ENCODE measurements around the gene SCMH1.
"Not testable (repeated sequence)": the region's sequence is repeated elsewhere in the genome, so short reads cannot be mapped to it uniquely, and the experiment has no call there.

Gene SCMH1

DNA sequence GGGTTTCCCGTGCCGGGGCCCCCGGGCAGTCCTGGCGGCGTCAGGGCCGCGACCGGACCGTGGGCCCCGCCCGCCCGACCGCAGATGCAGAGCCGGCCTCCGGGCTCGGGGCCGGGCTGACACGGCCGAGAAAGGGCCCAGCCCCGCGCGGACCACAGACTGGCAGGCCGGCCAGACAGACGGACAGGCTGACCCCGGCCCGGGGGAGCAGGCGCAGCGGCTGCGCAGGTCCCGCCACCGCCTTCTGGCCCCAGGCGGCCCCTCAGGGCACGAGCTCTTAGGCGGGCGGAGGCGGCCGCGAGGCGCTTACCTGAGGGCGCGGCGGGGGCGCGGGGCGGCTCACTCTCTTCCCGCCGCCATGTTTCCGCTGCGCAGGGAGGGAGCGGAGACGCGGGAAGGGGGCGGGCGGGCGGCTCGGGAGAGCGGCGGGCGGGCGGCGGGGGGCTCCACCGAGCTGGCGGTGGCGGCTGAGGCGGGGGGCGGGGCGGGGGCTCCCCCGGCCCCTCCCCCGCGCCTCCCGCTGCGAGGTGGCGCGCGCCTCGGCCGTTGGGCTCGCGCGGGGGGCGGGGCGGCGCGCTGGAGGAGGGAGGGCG is at the start of gene SCMH1:
SCMH1 (minus strand) TSS at position 558 of the 593 bp plus-strand sequence. CDS start 56,173 bp downstream, outside the sequence.
- peak; percentile 56 for DNase-seq

DNA sequence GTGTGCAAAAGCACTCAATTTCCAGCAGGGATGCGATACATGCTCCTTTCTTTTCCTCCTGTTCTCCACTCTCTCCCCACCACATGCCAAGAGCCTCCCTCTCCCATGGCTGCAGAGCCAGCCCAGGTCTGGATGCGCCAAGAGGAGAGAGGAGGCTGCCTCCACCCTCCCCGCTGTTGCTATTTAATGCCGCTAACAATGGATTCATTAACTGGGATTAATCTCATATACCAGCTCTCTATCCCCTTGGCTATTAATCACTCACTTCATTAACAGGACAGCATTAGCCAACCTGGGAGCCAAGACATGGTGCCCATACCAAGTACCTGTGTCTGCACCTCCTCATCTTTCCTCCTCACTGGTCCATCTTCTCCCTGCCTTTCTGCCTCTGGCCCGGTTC is 49.1 kb upstream of the SCMH1 start:
- no peak for DNase-seq

DNA sequence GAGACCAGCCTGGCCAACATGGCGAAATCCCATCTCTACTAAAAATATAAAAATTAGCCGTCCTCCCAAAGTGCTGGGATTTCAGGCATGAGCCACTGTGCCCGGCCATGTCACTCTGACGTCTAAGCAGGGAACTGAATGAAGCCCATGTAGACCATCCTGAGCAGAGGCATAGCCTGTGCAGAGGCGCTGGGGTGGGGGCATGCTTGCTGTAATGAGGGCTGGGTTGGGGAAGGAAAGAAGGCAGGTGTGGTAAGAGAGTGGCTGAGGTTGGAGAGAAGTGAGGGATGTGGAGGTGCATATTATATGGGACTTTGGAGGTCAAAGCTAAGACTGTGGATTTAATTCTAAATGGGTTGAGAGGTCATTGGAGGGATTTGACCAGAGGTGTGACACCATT is 47.1 kb upstream of the SCMH1 start:
- no peak for DNase-seq

DNA sequence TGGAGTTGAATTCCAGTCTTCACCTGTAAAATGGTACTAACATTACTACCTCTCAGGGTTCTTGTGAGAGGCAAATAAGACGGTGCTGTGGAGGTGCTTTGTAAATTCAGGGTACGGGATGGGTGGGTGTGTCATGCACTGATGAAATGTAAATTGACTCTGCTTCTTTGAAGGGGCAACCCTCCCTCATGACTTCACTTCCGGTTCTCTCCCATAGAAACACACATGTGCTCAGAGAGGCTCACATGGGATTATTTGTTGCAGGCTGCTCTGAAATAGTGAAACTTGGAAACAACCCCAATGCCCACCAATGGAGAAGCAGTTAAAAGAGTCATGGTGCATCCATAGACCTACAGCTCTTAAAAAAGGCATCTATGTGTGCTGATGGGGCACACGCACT is 44.9 kb upstream of the SCMH1 start:
- no peak for DNase-seq

DNA sequence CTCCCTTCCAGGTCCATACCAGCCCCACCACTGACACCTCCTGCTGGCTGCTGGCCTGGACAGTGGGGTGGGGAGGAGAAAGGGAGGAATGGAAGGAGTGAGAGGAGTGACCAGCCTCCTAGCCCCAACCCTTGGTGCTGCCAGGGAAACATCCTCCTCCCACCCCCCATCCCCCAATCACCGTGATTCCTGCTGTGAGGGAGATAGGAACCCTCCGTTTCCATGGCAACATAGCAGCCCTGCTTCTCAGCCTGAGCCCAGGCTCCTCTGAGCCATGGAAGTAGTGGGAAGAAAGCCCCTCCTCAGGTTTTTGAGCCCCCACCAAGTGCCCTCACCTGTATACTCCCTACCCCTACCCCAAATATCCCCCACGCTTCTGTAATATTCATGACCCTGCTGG is 44.4 kb upstream of the SCMH1 start:
- DNase-seq: no peak

DNA sequence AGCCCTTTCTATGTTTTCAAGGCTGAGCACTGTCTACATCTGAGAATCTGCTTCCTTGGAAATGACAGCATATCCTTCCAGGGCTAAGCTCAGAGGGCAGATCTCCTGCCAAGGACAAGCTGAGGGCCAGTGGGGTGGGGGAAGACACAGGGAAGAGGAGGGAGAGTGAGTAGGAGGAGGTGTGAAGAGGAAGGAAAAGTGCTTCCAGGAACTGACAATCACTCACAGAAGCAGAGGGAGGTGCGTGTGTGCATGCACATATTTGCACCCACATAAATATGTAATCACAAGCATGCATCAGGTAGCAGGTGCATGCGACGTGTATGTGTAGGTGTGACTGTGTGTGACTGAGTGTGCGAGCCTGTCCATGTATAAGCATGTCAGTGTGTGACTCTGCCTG is 43.7 kb upstream of the SCMH1 start:
- no peak for DNase-seq

DNA sequence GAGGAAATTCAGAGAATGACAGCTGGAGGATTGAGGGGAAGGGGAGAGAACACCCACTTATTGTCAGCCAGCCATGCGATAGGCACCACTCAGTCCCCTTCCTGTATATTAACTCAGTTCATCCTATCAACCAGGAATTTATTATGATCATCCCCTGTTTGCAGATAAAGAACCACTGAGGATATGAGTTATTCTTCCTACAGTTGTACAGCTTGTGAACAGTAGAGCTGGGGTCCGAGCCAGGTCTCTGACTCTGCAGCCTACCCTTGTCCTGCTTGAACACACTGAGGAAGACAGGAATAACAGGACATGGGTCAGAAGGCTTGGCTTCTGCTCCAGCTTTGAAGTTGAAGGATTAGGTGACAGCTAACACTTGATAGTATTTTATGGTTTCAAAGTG is 42.0 kb upstream of the SCMH1 start:
- no peak for DNase-seq

DNA sequence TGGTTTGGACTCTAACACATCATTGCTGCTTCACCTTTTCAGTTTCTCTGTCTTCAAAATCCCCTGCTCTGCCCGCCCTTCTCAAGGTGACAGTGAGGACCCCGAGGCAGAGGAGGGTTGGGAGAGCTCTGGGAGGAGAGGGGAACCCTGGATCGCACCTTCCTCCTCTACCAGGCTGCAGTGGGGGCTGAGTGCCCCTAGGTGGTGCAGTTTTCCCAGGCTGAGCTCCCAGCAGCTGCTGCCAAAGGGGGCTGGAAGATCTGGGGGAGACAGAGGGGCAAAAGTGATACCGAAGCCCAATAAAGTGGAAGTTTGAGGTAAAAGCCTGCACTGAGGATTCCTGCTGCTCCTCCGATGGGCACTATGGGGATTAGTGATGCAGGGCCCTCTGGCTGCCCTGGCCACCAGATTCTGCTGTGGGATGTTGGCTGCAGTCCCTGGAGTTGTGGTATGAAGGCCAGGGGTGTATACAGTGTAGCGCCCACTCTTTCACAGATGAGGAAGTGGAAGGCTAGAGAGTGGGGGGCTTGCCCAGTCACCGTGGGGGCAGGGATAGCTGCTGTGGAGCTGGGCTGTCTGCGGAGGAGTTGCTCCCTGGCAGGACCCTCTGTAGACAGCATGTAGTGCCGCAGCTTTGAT is 40.7 kb upstream of the SCMH1 start:
- DNase-seq: peak; percentile 29

DNA sequence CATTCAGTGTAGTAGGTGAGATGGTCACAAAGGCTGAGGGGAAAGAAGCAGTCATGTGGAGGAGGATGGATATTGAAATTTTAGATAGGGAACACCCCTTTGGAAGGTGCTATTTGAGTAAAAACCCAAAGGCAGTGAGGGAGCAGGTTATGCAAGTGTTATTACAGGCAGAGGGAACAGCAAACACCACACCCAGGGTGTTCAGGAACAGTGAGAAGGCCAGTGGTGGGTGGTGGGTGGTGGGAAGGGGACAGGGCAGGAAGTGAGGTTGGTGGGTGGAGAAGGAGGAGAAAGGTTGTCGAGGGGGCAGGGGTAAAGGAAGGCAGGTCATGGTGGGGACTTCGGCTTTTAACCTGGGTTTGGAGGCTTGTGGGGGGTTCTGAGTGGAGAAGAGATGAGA is 39.2 kb upstream of the SCMH1 start:
- no peak for DNase-seq

DNA sequence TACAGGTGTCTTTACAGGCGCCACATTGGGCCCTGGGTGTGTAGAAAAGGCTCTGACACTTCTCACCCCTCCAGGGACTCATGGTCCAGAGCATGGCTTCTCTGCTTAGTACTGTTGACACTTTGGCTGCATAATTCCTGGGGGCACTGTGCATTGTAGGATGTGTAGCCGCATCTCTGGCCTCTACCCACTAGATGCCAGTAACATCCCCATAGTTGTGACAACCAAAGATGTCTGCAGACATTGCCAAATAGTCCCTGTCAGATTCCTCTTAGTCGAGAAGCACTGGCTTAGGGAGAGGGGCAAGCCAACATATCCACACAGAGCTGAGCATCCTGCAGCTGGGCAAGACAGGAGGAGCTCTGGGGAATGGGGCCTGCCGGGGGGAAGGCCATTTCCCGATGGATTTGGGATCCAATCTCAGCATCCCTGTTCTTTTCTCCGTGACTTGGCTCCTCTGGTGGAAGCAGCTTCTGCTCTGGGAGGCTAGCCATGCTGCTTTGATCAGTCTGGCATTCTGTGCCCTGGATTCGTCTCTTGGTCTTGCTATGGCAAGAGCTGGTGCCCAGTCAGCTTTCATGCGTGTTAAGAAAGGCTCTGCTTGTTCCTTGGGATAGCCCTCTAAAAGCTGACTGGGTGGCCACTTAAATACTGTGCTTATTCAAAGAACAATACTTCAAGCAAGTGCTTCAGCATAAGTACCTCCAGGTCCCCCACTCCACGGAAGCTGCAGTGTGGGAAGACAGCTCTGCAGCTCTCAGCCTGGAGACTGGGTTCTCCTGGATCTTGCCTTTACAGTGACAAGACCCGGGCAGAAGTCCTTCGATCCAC is 38.3 kb upstream of the SCMH1 start:
- DNase-seq: no peak

DNA sequence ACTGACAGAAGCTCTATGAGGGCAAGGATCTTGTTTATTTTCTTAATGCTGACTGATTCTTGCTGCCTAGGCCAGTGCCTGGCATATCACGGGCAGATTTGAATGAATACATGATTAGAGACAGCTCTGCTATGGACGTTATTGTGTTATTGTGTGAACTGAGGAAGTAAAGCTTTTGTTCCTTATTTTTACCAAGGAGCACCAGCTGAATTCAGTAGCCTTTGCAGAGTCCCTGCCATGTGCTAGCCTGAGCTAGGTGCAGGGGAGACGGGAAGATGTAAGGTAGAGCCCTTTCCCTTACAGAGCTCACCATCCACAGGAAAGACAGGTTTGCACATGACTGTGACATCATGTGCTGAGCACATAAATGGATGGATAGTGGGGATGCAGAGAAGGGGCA is 36.0 kb upstream of the SCMH1 start:
- DNase-seq: no peak

DNA sequence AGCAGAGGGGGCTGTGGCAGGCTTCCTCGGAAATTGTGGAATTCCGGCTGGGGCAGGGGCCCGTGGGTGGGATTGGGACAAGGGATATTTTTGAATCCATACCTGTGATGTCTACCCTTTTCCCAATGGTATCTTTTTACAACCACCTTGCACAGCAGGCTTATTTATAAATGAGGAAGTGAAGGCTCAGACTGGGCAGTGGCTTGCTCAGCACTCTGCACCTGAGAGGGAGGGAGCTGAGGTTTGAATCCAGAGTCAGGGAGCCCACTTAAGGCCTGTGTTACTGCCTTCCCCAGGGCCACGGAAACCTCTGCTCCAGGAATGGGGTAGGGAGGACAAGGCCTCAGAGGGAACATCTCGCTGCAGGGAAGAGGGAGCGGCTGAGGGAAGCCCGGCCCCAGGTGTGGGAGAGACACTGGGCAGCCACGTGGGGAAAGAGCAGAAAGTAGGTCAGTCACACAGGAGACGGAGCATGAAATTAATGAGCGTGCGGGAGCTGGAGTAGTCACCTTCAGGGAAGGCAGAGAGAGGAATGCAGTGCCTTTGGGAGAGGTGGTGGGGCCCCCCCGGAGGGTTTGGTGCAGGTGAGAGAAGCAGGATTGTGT is 35.4 kb upstream of the SCMH1 start:
- DNase-seq: no peak

DNA sequence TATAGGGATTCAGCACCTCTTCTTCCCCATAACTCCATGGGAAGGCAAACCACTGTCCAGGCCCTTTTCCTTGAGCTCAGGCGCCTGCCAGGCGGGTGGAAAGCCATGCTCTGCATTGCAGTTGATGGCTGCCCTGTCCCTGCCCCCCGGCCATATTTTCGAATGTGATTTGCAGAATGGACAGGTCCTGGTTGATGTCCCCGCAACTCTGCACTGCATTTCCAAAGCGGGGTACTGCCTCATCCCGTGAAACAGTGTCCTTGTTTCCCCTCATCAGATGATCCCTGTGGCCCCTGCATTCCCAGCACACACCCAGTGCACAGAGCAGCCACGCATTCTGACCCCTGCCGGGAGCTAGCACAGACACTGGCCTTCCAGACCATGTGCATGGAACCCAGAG is 33.7 kb upstream of the SCMH1 start:
- no peak for DNase-seq

DNA sequence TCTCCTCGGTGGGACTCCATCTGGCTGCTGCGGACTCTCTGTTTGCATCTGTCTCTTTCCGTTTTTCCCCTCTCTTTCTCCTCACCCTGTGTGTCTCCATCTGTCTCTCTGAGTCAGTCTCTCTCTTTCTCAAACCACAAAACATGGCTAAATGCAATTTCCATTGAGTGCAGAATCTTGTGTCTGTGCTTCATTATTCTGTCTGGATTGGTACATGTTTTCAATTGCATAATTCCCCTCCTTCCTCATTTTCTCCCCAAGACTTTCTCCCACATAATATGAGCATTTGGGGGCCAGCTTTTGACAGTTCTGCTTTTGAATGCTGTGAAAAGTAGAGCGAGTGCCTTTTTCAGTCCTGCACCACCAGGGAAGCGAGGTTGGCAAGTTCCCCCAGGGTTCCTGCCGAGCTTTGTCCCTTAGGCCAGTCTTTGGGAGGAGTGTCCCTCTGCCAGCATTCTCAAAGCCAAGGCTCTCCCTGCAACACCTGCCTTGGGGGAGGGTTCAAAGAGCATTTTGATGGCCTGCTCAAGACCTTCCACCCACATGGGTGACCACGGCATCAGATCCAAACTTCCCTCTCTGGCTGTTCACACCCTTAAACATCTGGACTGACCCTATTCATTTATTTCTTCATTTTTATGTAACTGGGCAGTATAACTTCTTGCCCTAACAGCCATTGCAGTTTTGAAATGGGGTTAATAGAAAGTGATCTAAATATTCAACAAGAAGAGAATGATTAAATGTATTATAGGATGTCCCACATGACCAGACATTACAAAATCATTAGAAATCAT is 32.8 kb upstream of the SCMH1 start:
- DNase-seq: no peak

DNA sequence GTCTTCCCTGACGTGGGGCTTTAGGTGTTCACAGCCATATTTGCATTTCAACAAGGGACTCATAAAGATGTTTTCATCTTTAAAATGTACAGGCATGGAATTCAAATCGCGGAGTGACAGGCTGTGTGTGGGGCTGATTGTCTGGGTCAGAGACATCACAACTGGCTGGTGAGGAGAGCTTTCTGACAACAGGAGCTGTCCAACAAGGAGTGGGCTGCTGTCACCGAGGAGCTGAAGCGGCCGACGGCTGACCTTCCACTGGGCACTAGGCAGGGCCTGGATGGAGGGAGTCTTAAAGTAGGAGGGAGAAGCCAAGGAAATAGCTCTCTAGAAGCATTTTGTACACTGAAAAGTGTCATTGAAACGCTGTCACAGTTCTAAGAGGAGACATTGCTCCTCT is 30.5 kb upstream of the SCMH1 start:
- DNase-seq: no peak

DNA sequence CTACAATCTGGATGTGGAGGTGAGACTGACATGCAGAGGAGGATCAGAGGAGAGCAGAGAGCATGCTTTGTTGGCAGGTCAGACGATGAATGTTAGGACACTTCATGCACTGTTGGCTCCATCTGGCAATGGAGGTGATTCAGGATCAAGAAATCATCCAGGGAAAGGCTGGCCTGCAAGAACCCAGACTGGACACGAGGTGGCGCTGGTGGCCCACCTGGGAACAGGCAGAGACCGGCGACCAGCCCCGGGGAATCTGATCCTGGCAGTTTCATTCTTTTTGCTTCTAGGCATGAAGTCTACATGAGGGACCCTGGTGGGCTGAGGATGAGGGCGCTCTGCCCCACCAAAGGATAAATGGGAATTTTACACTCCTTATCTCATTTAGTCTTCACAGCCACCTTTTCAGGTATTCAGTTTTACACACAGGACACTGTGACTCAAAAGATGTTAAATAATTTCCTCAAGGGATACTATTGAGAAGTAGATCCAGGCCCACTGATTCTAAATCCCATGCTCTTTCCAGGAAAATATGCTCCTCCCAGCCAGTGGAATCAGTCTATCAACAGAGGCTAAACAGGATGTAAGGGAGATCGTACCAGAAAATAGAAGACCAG is 26.2 kb upstream of the SCMH1 start:
- DNase-seq: peak; percentile 67

DNA sequence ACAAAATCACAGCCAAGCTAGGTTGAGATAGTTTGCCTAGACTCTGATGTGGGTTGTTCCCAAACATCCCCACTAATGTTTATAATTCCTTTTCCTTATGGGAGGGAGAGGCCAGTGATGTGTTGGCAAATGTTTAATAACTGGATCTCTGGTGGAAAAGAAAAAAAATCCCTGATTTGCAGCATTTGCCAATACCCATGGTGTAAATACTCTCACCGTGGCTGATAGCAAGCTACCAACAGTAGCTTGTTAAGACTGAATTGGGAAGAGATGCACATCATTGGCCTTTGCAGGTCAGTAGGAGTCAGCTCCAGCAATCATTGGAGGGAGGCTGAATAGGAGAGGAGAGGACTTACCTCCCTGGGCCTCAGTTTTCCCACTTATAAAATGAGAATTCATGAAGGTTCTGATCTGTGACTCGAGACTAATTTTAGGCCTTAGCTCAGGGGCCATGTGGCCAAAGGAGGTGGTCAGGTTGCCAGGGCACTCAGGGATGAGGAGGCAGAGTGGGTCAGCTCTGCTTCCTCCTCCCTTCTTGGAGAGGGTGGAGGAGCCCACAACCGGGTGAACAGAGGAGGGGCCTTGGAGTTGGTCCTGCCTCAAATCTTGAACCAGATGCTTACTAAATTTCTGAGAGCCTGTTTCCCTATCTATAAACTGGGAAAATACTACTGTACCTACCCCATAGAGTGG is 20.0 kb upstream of the SCMH1 start:
- no peak for DNase-seq

DNA sequence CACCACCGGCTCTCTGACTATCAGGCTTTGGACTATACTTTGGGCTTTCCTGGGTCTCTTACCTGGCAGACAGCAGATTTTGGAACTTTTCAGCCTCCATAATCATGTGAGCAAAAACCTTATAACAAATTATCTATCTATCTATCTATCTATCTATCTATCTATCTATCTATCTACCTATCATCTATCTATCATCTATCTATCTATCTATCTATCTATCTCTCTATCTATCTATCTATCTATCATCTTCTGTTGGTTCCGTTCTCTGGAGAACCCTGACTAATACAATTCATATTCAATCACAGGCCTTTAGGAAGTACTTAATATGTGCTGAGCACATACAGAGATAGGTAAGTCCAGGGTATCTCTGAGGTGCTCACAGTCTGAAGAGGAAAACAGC is 18.7 kb upstream of the SCMH1 start:
- no peak for DNase-seq

DNA sequence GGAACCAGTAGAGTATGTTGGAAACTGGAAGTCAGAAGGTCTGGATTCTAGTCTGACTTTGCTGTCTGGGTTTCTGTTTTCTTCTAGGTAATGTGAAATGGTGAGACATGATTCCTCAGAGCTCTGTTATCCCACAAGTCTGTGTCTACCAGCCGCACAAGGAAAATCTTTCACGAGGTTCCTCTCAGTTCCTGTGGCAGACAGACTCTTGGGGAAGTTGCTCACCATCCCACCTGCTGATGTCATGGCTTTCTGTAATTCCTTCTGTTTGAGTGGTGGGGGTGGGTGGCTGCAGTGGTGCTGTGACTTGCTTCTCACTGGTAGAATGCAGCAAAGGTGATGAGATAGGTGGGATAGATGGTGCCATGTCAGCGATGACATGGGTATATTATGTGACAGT is 17.1 kb upstream of the SCMH1 start:
- no peak for DNase-seq

DNA sequence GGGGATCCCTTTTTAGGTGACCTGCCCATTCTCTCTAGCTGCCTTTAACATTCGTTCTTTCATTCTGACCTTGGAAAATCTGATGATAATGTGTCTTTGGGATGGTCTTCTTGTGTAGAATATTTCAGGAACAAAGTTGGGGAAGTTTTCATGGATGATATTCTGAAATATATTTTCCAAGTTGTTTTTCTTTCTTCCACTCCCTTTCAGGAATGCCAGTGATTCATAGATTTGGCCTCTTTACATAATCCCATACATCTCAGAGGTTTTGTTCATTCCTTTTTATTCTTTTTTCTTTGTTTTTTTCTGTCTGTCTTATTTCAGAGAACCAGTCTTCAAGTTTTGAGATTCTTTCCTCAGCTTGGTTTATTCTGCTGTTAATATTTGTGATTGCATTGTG is 13.9 kb upstream of the SCMH1 start:
- DNase-seq: no peak

DNA sequence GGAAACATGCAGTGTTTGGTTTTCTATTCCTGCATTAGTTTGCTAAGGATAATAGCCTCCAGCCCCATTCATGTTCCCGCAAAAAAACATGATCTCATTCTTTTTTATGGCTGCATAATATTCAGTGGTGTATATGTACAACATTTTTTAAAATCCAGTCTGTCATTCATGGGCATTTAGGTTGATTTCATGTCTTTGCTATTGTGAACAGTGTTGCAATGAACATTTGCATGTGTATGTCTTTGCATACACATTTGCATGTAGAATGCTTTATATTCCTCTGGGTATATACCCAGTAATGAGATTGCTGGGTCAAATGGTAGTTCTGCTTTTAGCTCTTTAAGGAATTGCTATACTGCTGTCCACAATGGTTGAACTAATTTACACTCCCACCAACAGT is 9.0 kb upstream of the SCMH1 start:
- not testable (repeated sequence) for DNase-seq

DNA sequence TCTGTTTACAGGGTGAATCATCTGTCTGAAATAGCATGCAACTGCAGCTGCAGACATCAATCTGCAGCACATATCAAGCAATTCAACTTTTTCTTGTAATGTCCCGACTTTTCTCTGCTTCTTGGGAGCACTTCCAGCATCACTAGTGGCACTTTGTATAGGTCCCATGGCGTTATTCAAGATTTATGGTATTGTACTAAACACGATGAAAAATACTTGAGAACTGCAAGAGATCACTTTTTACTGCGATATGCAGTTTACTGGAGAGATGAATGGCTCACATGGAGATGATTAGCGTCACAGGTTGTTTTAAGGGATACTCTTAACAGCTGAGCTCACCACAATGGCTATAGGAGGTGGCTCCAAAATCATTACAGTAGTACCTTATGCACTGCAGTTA is 7.2 kb upstream of the SCMH1 start:
- DNase-seq: no peak

Measured in activated naive CD4-positive, alpha-beta T cell treated with Interleukin-2 at 50 U/mL for 16 hours (primary cell).